Thyroid gland (tissue), 4 donors: ENCODE data around the gene HTR4. TPM values are rescaled to one million over a fixed set of nuclear protein-coding genes. Genes with fewer than 3 reads are reported as not detected.

Source experiments
- DNase-seq, 2 donors: peaks; one replicate each; pipeline ENCODE4 v3.0.0-alpha.2; 2019
- H3K27ac ChIP-seq, 3 donors: fragments of 200-600 bp; sonication (generic); 1 replicate in 2 of 3; 2 replicates in 1 of 3; pipeline ENCODE4 v1.5.1; 2016 to 2019; ENCODE audit warnings: mild to moderate bottlenecking in 1 of 3, moderate library complexity in 1 of 3
- H3K27me3 ChIP-seq: fragments of 200-600 bp; sonication (generic); one replicate; pipeline ENCODE4 v1.5.1; 2019
- H3K36me3 ChIP-seq, 2 donors: fragments of 200-600 bp; sonication (generic); one replicate each; pipeline ENCODE4 v1.5.1; 2016 to 2019
- H3K4me1 ChIP-seq, 2 donors: fragments of 200-600 bp; sonication (generic); one replicate each; pipeline ENCODE4 v1.5.1; 2017 to 2019
- H3K4me3 ChIP-seq, 3 donors: fragments of 200-600 bp; sonication (generic); replicated peaks in 1 of 3; 1 replicate in 2 of 3; 2 replicates in 1 of 3; pipeline ENCODE4 v1.5.1; 2016; ENCODE audit warnings: mild to moderate bottlenecking in 1 of 3
- H3K9me3 ChIP-seq: fragments of 200-600 bp; sonication (generic); one replicate; pipeline ENCODE4 v1.5.1; 2017
- POLR2A ChIP-seq, 2 donors: fragments of 450-650 bp; IDR thresholded peaks; one replicate each; pipeline ENCODE4 v1.6.1; 2017; ENCODE audit warnings: antibody characterized with exemption in 2 of 2, mild to moderate bottlenecking in 2 of 2, moderate library complexity in 1 of 2
- WGBS, 2 donors: methylation state at CpG; one replicate each; pipeline ENCODE4 v1.1.5; 2017; 5-methylcytosine and 5-hydroxymethylcytosine counted together
- intact Hi-C: fragments of 100-400 bp; cut with DNase I; formaldehyde crosslinking; loops from one replicate; pipeline ENCODE4 v1.15.1; 2023
- total RNA-seq, 4 donors: library from RNA; depleted of rRNA; stranded (reverse); fragments of >200 nt; gene quantifications; one replicate each; pipeline ENCODE4 v1.2.3, GENCODE V29; 2016
- TF ChIP-seq, protein P1 (sequence below), 6 experiments: fragments of 200-600 bp in 3 of 6; fragments of 450-650 bp in 3 of 6; sonication (generic) in 3 of 6; IDR thresholded peaks; one replicate each; pipeline ENCODE4 v1.5.1; 2016 to 2019; ENCODE audit warnings: antibody characterized with exemption in 6 of 6, mild to moderate bottlenecking in 2 of 6, inconsistent platforms in 1 of 6, moderate library complexity in 1 of 6

The HTR4 gene
- total RNA-seq, 4 donors from 2014 or later: not detected

DNA sequence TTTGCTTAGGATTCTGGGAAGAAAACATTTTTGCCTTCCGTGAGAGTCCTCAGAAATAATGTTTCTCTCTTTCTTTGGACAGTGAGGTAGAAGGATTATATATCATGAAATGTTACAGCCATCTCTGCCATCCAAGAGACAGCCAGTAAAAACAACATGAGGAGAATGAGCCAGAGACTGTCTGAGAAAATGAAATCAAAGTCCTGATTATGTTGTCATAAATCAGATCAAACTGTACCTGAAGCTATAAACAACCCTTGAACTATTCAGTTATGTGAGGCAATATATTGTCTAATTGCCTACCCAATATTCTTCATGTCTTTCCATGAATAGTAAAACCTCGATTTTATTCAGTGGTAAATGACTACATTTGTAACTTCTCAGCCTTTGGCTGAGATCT is 9.2 kb upstream of the HTR4 start:
- Histone ChIP-seq H3K27ac (no peak overlapping the region), H3K9me3 (no peaks in the 10 kb centered on the region), H3K36me3 (no peaks in the 10 kb centered on the region), H3K4me1 (no peaks in the 10 kb centered on the region), H3K4me3 (no peak overlapping the region), H3K27me3 (no peaks in the 10 kb centered on the region)
- TF ChIP-seq, protein P1, sequence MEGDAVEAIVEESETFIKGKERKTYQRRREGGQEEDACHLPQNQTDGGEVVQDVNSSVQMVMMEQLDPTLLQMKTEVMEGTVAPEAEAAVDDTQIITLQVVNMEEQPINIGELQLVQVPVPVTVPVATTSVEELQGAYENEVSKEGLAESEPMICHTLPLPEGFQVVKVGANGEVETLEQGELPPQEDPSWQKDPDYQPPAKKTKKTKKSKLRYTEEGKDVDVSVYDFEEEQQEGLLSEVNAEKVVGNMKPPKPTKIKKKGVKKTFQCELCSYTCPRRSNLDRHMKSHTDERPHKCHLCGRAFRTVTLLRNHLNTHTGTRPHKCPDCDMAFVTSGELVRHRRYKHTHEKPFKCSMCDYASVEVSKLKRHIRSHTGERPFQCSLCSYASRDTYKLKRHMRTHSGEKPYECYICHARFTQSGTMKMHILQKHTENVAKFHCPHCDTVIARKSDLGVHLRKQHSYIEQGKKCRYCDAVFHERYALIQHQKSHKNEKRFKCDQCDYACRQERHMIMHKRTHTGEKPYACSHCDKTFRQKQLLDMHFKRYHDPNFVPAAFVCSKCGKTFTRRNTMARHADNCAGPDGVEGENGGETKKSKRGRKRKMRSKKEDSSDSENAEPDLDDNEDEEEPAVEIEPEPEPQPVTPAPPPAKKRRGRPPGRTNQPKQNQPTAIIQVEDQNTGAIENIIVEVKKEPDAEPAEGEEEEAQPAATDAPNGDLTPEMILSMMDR (IDR thresholded peaks at IDR 0.05): no peak
- TF ChIP-seq POLR2A (IDR thresholded peaks at IDR 0.05): no peak
- WGBS, 2 donors: 65 to 78% methylated on average over 2 of the region's 2 CpGs
- intact Hi-C loops: no loop called here
- DNase-seq: no peak

DNA sequence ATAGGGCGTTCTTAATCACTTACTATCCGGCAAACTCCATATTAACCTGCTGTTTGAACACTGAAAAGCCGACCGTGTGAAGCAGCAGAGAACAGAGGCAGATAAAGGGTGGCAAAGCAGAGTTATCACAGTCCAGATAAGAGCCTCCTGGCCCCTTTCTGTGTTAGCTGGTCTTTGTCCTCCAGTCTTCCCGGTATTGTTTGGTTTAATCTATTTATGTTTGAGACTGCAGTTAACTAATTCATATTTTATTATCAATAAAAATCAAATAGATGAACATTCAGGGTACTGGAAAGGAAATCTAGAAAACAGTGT is 6.0 kb upstream of the HTR4 start:
- no peaks in the 10 kb centered on the region for H3K4me1 ChIP-seq
- H3K27ac ChIP-seq: no peak overlapping the region
- no peaks in the 10 kb centered on the region for H3K36me3 ChIP-seq
- no peak for TF ChIP-seq POLR2A (IDR thresholded peaks at IDR 0.05)
- TF ChIP-seq, protein P1 (IDR thresholded peaks at IDR 0.05): no peak
- 32 to 41% methylated on average over 5 of the region's 5 CpGs for WGBS, 2 donors
- no peaks in the 10 kb centered on the region for H3K27me3 ChIP-seq
- no peak for DNase-seq
- no peaks in the 10 kb centered on the region for H3K9me3 ChIP-seq
- no peak overlapping the region for H3K4me3 ChIP-seq
- intact Hi-C loops: no loop called here

DNA sequence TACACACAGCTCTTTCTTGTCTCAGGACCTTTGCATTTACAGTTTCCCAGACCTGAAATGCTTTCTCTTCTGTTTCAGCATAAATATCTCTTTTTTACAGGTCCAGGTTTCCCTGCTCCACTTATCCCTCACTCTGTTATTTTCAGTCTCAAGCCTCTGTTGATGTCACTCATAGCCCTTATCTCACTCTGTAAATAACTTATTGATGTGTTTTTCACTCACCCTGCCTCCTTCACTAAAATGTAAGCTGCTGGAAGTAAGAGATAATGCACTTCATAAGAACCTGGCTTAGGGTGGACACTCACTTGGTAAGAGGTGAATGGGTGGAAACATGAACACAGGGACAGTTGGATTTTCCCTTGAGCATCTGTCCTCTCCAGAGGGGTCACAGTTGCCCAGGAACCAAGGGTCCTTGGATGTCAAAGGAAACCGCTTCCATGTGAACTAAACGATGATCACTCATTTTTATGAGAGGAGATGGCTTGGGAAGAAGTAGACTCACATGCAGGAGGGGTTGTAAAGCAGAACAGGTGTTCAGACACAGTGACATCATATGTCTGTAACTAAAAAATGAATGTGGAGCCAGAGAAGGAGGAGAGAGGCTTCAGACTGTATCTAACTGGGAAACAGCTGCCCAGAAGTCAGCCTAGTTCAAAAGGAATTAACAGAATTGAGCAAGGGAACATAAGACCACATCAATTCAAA is 5.5 kb upstream of the HTR4 start:
- no peak for TF ChIP-seq POLR2A (IDR thresholded peaks at IDR 0.05)
- TF ChIP-seq, protein P1 (IDR thresholded peaks at IDR 0.05): no peak
- intact Hi-C loops: no loop called here
- no peak overlapping the region for H3K4me3 ChIP-seq
- no peaks in the 10 kb centered on the region for H3K27me3 ChIP-seq
- H3K36me3 ChIP-seq: no peaks in the 10 kb centered on the region
- 53 to 72% methylated on average over 2 of the region's 2 CpGs for WGBS, 2 donors
- no peaks in the 10 kb centered on the region for H3K9me3 ChIP-seq
- no peaks in the 10 kb centered on the region for H3K4me1 ChIP-seq
- DNase-seq: no peak
- H3K27ac ChIP-seq: no peak overlapping the region

DNA sequence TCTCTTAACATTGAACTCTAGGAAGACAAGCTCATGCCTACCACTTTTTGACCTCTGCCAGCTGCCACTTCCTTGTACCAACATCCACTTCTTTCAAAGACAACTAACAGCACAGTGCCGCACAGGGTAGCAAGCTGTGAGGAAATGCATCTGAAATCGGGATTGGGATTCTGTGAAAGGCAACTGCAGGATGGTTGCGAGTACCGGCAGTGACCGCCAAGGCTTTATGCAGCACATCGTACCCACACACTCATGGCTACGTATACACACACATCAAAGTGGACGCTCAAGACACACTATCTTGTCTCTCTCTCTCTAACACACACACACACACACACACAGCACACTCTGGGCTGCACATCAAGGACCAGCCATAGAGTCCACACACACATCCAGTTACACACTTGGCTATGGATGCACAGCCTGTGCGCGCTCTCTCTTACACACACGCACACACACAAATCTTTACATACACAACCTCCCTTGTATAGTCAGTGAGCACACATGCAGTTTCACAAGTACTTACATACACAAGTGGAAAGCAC is 964 bp downstream of the HTR4 start:
- intact Hi-C loops: no loop called here
- no peaks in the 10 kb centered on the region for H3K9me3 ChIP-seq
- H3K4me1 ChIP-seq: peaks cover 0 to 5% of the 10 kb centered on the region in 2 donors
- TF ChIP-seq, protein P1 (IDR thresholded peaks at IDR 0.05): no peak
- TF ChIP-seq POLR2A (IDR thresholded peaks at IDR 0.05): no peak
- H3K36me3 ChIP-seq: no peaks in the 10 kb centered on the region
- H3K4me3 ChIP-seq: no peak overlapping the region
- H3K27me3 ChIP-seq: peaks cover 5% of the 10 kb centered on the region
- H3K27ac ChIP-seq: no peak overlapping the region
- WGBS, 2 donors: 69 to 82% methylated on average over 11 of the region's 11 CpGs
- DNase-seq: no peak

DNA sequence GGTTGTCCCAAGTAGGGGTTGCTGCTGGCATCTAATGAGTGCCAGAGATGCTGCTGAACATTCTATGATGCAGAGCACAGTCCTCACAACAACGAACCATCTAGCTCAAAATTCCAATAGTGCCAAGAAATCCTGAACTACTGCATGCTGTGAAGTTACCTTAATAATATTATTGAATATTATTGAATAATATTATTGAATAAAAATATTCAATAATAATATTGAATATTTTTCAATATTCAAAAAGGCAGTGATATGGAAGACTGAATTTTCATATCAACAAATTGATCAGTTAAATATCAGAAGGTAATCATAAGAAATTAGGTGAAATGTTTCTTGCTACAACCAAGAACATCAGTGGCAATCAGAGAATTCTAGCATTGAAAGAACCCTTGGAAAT is 2.8 kb downstream of the HTR4 start:
- H3K27ac ChIP-seq: no peak overlapping the region
- H3K4me1 ChIP-seq: peaks cover 0 to 5% of the 10 kb centered on the region in 2 donors
- no peaks in the 10 kb centered on the region for H3K36me3 ChIP-seq
- H3K9me3 ChIP-seq: no peaks in the 10 kb centered on the region
- H3K27me3 ChIP-seq: peaks cover 5% of the 10 kb centered on the region
- 70 to 83% methylated on average over 1 of the region's 1 CpG for WGBS, 2 donors
- TF ChIP-seq POLR2A (IDR thresholded peaks at IDR 0.05): no peak
- TF ChIP-seq, protein P1 (IDR thresholded peaks at IDR 0.05): no peak
- no peak for DNase-seq
- no peak overlapping the region for H3K4me3 ChIP-seq
- intact Hi-C loops: no loop called here
